HG03095 (cell line): ENCODE data around the gene TUBB8.
"Not testable (repeated sequence)": the region's sequence is repeated elsewhere in the genome, so short reads cannot be mapped to it uniquely, and the experiment has no call there.

Experiments
- ATAC-seq: cut with Tn5 transposase; IDR thresholded peaks from one replicate; pipeline ENCODE4 v1.9.1; 2021; ENCODE audit warnings: moderate library complexity; ENCODE audit not compliant: unreplicated experiment

The TUBB8 gene

GRCh38 chr10:49926-50325 lies 830 bp upstream of the TUBB8 start:
- ATAC-seq, result not testable (repeated sequence)

- not testable (repeated sequence) for ATAC-seq
Measured at GRCh38 chr10:47864-48263, 1.2 kb downstream of the TUBB8 start.

- not testable (repeated sequence) for ATAC-seq
Measured at GRCh38 chr10:13315-13635, 35.8 kb downstream of the TUBB8 start.

- ATAC-seq, result not testable (repeated sequence)
Measured at GRCh38 chr10:12444-13314, 36.4 kb downstream of the TUBB8 start.

GRCh38 chr10:11260-11659 lies 37.8 kb downstream of the TUBB8 start:
- ATAC-seq, result not testable (repeated sequence)

- not testable (repeated sequence) for ATAC-seq
Measured at GRCh38 chr10:10261-10971, 38.7 kb downstream of the TUBB8 start.
